SK-N-SH treated with all-trans-retinoic acid at 6 μM for 48 hours (cell line): ENCODE data around the gene TUBA1C.

Source experiments
- ATAC-seq: fragments of 200-7000 bp; cut with Tn5 transposase; 3 replicates; pipeline ENCODE4 v1.9.1; 2020; ENCODE audit warnings: mild to moderate bottlenecking, moderate library complexity
- CSDC2 ChIP-seq: fragments of 250-450 bp; sonication (Bioruptor Pico); IDR thresholded peaks from 2 replicates; pipeline ENCODE4 v1.5.0; 2020; ENCODE audit warnings: mild to moderate bottlenecking, moderate library complexity
- ESRRG ChIP-seq: fragments of 250-450 bp; sonication (Bioruptor Pico); IDR thresholded peaks from 2 replicates; pipeline ENCODE4 v1.6.1; 2021; ENCODE audit warnings: mild to moderate bottlenecking
- GLIS3 ChIP-seq: fragments of 250-450 bp; sonication (Bioruptor Pico); IDR thresholded peaks from 2 replicates; pipeline ENCODE4 v1.5.0; 2020; ENCODE audit warnings: mild to moderate bottlenecking, moderate library complexity
- PPARA ChIP-seq: fragments of 250-450 bp; sonication (Bioruptor Pico); IDR thresholded peaks from 2 replicates; pipeline ENCODE4 v1.5.0; 2020; ENCODE audit warnings: mild to moderate bottlenecking, borderline replicate concordance
- RARB ChIP-seq: fragments of 250-450 bp; sonication (Bioruptor Pico); IDR thresholded peaks from 2 replicates; pipeline ENCODE4 v1.8.0; 2021; ENCODE audit warnings: mild to moderate bottlenecking, moderate library complexity
- SNAI2 ChIP-seq: fragments of 250-450 bp; sonication (Bioruptor Pico); IDR thresholded peaks from 2 replicates; pipeline ENCODE4 v1.5.0; 2020; ENCODE audit warnings: mild to moderate bottlenecking, moderate library complexity
- TCF4 ChIP-seq: fragments of 250-450 bp; sonication (Bioruptor Pico); IDR thresholded peaks from 2 replicates; pipeline ENCODE4 v1.8.0; 2021; ENCODE audit warnings: mild to moderate bottlenecking, moderate library complexity, borderline replicate concordance
- TOX ChIP-seq: fragments of 250-450 bp; sonication (Bioruptor Pico); IDR thresholded peaks from 2 replicates; pipeline ENCODE4 v1.8.0; 2021; ENCODE audit warnings: mild to moderate bottlenecking, moderate library complexity, borderline replicate concordance
- ZC3H10 ChIP-seq: fragments of 250-450 bp; sonication (Bioruptor Pico); IDR thresholded peaks from 2 replicates; pipeline ENCODE4 v1.5.1; 2021; ENCODE audit warnings: mild to moderate bottlenecking, moderate library complexity
- ZFP3 ChIP-seq: fragments of 250-450 bp; sonication (Bioruptor Pico); IDR thresholded peaks from 2 replicates; pipeline ENCODE4 v1.5.0; 2020; ENCODE audit warnings: mild to moderate bottlenecking, moderate library complexity
- ZFP30 ChIP-seq: fragments of 450-650 bp; formaldehyde crosslinking; IDR thresholded peaks from 2 replicates; pipeline ENCODE4 v1.5.0; 2022; ENCODE audit warnings: mild to moderate bottlenecking, moderate library complexity
- ZNF8 ChIP-seq: fragments of 450-650 bp; formaldehyde crosslinking; IDR thresholded peaks from 2 replicates; pipeline ENCODE4 v1.5.0; 2020; ENCODE audit warnings: mild to moderate bottlenecking, moderate library complexity
- TF ChIP-seq, protein P1 (sequence below): fragments of 250-450 bp; sonication (Bioruptor Pico); IDR thresholded peaks from 2 replicates; pipeline ENCODE4 v1.5.0; 2020; ENCODE audit warnings: mild to moderate bottlenecking, moderate library complexity
- TF ChIP-seq, protein P2 (sequence below): fragments of 250-450 bp; sonication (Bioruptor Pico); IDR thresholded peaks from 2 replicates; pipeline ENCODE4 v1.8.0; 2021; ENCODE audit warnings: low read depth, mild to moderate bottlenecking, moderate library complexity, borderline replicate concordance
- TF ChIP-seq, protein P3 (sequence below): fragments of 250-450 bp; sonication (Bioruptor Pico); IDR thresholded peaks from 2 replicates; pipeline ENCODE4 v1.5.1; 2021; ENCODE audit warnings: mild to moderate bottlenecking, moderate library complexity
- TF ChIP-seq, protein P4 (sequence below): fragments of 250-450 bp; sonication (Bioruptor Pico); IDR thresholded peaks from 2 replicates; pipeline ENCODE4 v1.8.0; 2020; ENCODE audit warnings: mild to moderate bottlenecking, moderate library complexity, borderline replicate concordance

The TUBA1C gene

DNA sequence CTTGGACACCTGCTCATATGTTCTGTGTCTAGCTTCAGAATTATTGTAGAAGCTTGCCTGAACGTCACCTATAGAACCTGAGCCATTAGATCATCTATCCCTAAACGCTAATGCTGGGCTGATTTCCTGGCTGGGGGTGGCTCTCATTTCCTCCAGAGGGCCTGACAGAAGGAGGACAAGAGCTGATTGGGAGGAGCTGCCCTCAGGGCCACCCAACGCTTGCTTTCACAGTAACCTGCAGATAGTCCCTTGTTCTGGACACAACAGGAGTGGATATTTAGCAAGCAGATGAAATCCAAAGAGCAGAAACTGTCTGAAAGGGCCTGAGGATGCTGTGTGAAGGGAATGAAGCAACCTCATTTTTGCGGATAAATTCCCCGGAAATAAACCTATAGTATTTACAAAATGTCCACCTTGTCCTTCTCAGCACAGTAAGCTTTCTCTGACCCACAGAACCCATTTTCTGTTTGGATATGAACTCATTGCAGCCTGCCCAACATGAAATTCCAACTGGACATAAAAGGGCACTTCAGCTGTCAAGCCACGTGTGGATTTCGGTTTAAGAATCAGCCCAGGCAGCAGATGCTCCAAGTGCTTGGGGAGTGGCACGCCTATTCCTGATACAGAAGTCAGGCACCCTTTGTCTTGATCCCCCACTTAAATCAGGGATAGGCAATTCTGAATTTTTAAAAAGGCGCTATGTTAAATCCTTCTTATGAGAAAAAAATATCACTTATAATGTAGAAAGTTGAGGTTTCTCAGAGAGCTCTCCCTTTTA lies 32.8 kb upstream of the TUBA1C start:
- ATAC-seq, result no peak

DNA sequence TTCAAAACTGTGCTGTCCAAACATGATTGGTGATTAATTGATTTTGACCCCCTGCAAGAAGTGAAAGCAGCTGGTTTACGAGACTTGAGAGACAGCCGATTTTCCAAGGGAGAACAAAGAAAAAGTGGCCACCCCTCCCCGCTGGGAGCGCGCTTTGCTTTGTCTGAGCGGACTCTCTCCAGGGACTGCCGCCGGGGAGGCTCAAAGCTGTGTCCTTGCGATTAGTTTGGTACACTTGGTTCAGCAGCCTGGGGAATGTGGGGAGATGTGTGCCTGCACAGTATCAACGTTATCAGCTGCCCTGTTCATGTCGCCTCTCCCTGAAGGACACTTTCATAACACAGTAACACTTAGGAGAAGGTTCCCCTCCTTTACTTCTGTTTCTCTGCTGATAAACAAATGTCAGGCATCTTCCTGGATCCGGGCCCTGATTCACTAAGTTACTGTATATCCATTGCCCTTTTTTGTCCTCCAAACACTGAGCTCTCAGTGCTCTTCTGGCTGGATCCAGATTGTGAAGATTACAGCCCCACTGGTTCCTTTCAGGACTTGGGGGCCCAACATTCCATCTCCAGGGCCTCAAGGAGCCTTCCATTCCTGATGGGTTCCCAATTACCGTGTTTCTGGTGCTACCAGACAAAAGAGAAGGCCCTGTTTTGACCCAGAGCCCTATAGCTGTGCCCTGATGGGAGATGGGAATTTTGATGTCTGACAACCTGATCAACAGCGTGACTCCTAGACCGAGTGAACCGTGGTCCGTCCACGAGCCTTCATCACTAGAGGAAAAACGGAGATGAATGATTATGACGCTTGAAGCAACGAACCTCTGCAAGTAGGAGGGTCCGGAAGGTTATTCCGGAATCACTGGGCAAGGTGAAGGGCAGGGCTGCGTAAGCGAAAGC lies 31.7 kb upstream of the TUBA1C start:
- peak; percentile 75 for ATAC-seq
- TF ChIP-seq, protein P1, sequence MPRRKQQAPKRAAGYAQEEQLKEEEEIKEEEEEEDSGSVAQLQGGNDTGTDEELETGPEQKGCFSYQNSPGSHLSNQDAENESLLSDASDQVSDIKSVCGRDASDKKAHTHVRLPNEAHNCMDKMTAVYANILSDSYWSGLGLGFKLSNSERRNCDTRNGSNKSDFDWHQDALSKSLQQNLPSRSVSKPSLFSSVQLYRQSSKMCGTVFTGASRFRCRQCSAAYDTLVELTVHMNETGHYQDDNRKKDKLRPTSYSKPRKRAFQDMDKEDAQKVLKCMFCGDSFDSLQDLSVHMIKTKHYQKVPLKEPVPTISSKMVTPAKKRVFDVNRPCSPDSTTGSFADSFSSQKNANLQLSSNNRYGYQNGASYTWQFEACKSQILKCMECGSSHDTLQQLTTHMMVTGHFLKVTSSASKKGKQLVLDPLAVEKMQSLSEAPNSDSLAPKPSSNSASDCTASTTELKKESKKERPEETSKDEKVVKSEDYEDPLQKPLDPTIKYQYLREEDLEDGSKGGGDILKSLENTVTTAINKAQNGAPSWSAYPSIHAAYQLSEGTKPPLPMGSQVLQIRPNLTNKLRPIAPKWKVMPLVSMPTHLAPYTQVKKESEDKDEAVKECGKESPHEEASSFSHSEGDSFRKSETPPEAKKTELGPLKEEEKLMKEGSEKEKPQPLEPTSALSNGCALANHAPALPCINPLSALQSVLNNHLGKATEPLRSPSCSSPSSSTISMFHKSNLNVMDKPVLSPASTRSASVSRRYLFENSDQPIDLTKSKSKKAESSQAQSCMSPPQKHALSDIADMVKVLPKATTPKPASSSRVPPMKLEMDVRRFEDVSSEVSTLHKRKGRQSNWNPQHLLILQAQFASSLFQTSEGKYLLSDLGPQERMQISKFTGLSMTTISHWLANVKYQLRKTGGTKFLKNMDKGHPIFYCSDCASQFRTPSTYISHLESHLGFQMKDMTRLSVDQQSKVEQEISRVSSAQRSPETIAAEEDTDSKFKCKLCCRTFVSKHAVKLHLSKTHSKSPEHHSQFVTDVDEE (CRISPR knock-in tag), result peak; percentile 47; the same call in 1 of the 2 replicates
- TF ChIP-seq, protein P2, sequence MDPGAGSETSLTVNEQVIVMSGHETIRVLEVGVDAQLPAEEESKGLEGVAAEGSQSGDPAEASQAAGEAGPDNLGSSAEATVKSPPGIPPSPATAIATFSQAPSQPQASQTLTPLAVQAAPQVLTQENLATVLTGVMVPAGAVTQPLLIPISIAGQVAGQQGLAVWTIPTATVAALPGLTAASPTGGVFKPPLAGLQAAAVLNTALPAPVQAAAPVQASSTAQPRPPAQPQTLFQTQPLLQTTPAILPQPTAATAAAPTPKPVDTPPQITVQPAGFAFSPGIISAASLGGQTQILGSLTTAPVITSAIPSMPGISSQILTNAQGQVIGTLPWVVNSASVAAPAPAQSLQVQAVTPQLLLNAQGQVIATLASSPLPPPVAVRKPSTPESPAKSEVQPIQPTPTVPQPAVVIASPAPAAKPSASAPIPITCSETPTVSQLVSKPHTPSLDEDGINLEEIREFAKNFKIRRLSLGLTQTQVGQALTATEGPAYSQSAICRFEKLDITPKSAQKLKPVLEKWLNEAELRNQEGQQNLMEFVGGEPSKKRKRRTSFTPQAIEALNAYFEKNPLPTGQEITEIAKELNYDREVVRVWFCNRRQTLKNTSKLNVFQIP (CRISPR knock-in tag), result no peak
- TF ChIP-seq ZC3H10 (CRISPR knock-in tag) (no peak), GLIS3 (CRISPR knock-in tag) (no peak), ZFP30 (CRISPR knock-in tag) (no peak), SNAI2 (no peak), CSDC2 (0 out of 2 replicates have a peak, but pooled peaks have one; percentile 3), TCF4 (no peak; the same call in 1 of the 2 replicates), ZFP3 (CRISPR knock-in tag) (0 out of 2 replicates have a peak, but pooled peaks have one; percentile 58)

More for the DNA sequence above, 32.8 kb upstream of the TUBA1C start:
- no peak for TF ChIP-seq PPARA (CRISPR knock-in tag)
- TF ChIP-seq, all 23 proteins: peak for 0

DNA sequence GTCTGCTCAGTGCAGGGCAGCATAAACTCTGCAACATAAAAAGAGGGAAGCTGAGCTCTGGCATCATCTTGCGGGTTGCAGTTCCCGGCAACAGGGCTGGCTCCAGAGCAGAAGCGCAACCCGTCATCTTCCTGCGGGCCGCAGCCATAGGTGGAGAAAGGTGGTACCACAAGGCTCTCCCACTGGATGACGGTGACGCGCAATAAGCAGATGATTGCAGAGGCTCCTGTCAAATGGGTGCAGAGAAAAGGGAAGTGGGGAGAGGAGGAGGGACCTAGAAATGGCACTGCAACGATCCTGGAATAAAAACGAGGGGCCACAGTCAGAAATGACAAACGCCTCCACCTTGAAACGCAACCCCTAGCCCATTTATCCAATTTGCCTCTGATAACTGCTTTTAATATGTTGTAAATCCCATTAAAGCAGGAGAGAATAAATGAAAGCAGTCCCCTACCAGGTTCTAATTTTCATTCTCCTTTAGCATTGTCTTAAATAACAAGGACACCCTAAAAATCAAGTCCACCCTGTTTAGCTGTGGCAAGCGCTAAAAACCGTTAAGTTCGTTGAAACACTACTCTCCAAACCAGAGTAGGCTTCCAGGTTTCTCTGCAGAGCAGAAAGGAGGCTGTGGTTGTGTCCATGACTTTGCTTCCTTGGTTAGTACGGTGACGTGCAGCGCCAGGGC lies 30.9 kb upstream of the TUBA1C start:
- TF ChIP-seq CSDC2, result 0 out of 2 replicates have a peak, but pooled peaks have one; percentile 64
- TF ChIP-seq ZFP30 (CRISPR knock-in tag), result no peak
- ATAC-seq, result no peak

DNA sequence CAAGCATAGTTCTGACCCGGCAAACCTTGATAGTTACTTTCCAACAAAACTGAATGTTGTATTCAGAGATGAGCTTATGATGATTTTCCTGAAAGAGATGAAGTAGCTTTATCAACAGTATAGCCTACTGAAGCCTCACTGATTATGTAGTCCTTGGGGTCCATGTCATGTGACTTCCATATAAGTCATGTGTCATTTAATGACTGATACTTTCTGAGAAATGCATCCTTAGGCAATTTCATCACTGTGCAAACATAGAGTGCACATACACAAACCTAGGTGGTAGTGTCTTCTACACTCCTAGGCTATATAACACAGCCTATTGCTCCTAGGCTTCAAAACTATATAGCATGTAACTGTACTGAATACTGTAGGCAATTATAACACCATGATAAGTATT lies 28.5 kb upstream of the TUBA1C start:
- ATAC-seq, result no peak
- TF ChIP-seq TCF4 (no peak), RARB (CRISPR knock-in tag) (no peak), ZNF8 (CRISPR knock-in tag) (no peak), PPARA (CRISPR knock-in tag) (no peak), TOX (CRISPR knock-in tag) (no peak), ZFP3 (CRISPR knock-in tag) (no peak), ESRRG (no peak), CSDC2 (no peak)
- TF ChIP-seq, protein P3, sequence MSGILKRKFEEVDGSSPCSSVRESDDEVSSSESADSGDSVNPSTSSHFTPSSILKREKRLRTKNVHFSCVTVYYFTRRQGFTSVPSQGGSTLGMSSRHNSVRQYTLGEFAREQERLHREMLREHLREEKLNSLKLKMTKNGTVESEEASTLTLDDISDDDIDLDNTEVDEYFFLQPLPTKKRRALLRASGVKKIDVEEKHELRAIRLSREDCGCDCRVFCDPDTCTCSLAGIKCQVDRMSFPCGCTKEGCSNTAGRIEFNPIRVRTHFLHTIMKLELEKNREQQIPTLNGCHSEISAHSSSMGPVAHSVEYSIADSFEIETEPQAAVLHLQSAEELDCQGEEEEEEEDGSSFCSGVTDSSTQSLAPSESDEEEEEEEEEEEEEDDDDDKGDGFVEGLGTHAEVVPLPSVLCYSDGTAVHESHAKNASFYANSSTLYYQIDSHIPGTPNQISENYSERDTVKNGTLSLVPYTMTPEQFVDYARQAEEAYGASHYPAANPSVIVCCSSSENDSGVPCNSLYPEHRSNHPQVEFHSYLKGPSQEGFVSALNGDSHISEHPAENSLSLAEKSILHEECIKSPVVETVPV (CRISPR knock-in tag), result no peak
- TF ChIP-seq, protein P2 (CRISPR knock-in tag), result no peak
- TF ChIP-seq, protein P1 (CRISPR knock-in tag), result no peak
- TF ChIP-seq, protein P4, sequence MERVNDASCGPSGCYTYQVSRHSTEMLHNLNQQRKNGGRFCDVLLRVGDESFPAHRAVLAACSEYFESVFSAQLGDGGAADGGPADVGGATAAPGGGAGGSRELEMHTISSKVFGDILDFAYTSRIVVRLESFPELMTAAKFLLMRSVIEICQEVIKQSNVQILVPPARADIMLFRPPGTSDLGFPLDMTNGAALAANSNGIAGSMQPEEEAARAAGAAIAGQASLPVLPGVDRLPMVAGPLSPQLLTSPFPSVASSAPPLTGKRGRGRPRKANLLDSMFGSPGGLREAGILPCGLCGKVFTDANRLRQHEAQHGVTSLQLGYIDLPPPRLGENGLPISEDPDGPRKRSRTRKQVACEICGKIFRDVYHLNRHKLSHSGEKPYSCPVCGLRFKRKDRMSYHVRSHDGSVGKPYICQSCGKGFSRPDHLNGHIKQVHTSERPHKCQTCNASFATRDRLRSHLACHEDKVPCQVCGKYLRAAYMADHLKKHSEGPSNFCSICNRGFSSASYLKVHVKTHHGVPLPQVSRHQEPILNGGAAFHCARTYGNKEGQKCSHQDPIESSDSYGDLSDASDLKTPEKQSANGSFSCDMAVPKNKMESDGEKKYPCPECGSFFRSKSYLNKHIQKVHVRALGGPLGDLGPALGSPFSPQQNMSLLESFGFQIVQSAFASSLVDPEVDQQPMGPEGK (CRISPR knock-in tag), result no peak
- TF ChIP-seq, all 23 proteins: peak for 0
